Measurements from ENCODE around the gene TMSB10. TPM values are rescaled to one million over a fixed set of nuclear protein-coding genes. Genes with fewer than 3 reads are reported as not detected.

Gene TMSB10
- polyA plus RNA-seq, 1 donor (not counting 4 experiments of a cell fraction or from before 2014, with no cell fraction given) = 3,595 TPM

GRCh38 chr2:84891355-84892010 lies 14.0 kb upstream of the TMSB10 start:
- Histone ChIP-seq H3K79me2 (ENCODE audit: control insufficient read depth, insufficient read depth, low read length) (no peaks in the 10 kb centered on the region), H2AFZ (ENCODE audit: control insufficient read depth, low read length) (no peak overlapping the region), H3K9me1 (ENCODE audit: control insufficient read depth, extremely low read depth, insufficient read depth, low read length) (no peaks in the 10 kb centered on the region), H4K20me1 (ENCODE audit: control insufficient read depth, extremely low read depth, insufficient read depth, low read length) (no peaks in the 10 kb centered on the region), H3K27me3 (ENCODE audit: control insufficient read depth, extremely low read depth, insufficient read depth, low read length) (no peaks in the 10 kb centered on the region), H3K4me1 (ENCODE audit: control insufficient read depth, extremely low read depth, insufficient read depth, low read length) (peaks cover 17% of the 10 kb centered on the region), H3K9me3 (ENCODE audit: control insufficient read depth, low read depth, low read length) (no peaks in the 10 kb centered on the region), H3K36me3 (ENCODE audit: control insufficient read depth in 2 of 2, extremely low read depth in 1 of 2, insufficient read depth in 2 of 2, low read length in 2 of 2) (no peaks in the 10 kb centered on the region), H3K27ac (ENCODE audit: control insufficient read depth, insufficient read depth, low read length) (no peak overlapping the region), H3K4me3 (ENCODE audit: control insufficient read depth in 2 of 3, extremely low read depth in 1 of 3, insufficient read depth in 2 of 3, low read depth in 1 of 3, low read length in 3 of 3) (no peak overlapping the region), H3K4me2 (ENCODE audit: control insufficient read depth, extremely low read depth, insufficient read depth, low read depth, low read length) (no peak overlapping the region), H3K9ac (ENCODE audit: control insufficient read depth, extremely low read depth, insufficient read depth, low read length) (no peak overlapping the region)
- FAIRE-seq = no peak
- TF ChIP-seq EZH2 (IDR thresholded peaks at IDR 0.05; ENCODE audit: low read length) = no peak
- no peak for TF ChIP-seq CTCF (optimal IDR thresholded peaks at IDR 0.05 in 1 of 3, IDR thresholded peaks at IDR 0.05 in 1 of 3, conservative IDR thresholded peaks at IDR 0.05 in 1 of 3; ENCODE audit: extremely low read depth in 1 of 3, insufficient read depth in 2 of 3, low read length in 3 of 3)
- dilution Hi-C loops (cut with MboI; ENCODE audit: extremely low pct_ligation_motif_present, low sequenced_read_pairs) = no loop called here
- no peak for DNase-seq (ENCODE audit: low read depth, low spot score)

- no peaks in the 10 kb centered on the region for H3K9me1 ChIP-seq (ENCODE audit: control insufficient read depth, extremely low read depth, insufficient read depth, low read length)
- peak overlapping the region; percentile 25 for H3K4me2 ChIP-seq (ENCODE audit: control insufficient read depth, extremely low read depth, insufficient read depth, low read depth, low read length)
- no peaks in the 10 kb centered on the region for H3K79me2 ChIP-seq (ENCODE audit: control insufficient read depth, insufficient read depth, low read length)
- no peak overlapping the region for H3K27ac ChIP-seq (ENCODE audit: control insufficient read depth, insufficient read depth, low read length)
- H3K4me3 ChIP-seq (ENCODE audit: control insufficient read depth in 2 of 3, extremely low read depth in 1 of 3, insufficient read depth in 2 of 3, low read depth in 1 of 3, low read length in 3 of 3) = no peak overlapping the region
- TF ChIP-seq CTCF (optimal IDR thresholded peaks at IDR 0.05 in 1 of 3, IDR thresholded peaks at IDR 0.05 in 1 of 3, conservative IDR thresholded peaks at IDR 0.05 in 1 of 3; ENCODE audit: extremely low read depth in 1 of 3, insufficient read depth in 2 of 3, low read length in 3 of 3) = no peak
- no peak for TF ChIP-seq EZH2 (IDR thresholded peaks at IDR 0.05; ENCODE audit: low read length)
- DNase-seq (ENCODE audit: low read depth, low spot score) = no peak
- no peaks in the 10 kb centered on the region for H3K27me3 ChIP-seq (ENCODE audit: control insufficient read depth, extremely low read depth, insufficient read depth, low read length)
- H3K36me3 ChIP-seq (ENCODE audit: control insufficient read depth in 2 of 2, extremely low read depth in 1 of 2, insufficient read depth in 2 of 2, low read length in 2 of 2) = no peaks in the 10 kb centered on the region
- peak; percentile 67 for FAIRE-seq
- H3K4me1 ChIP-seq (ENCODE audit: control insufficient read depth, extremely low read depth, insufficient read depth, low read length) = peaks cover 25% of the 10 kb centered on the region
- peak overlapping the region; percentile 28 for H2AFZ ChIP-seq (ENCODE audit: control insufficient read depth, low read length)
- no peak overlapping the region for H3K9ac ChIP-seq (ENCODE audit: control insufficient read depth, extremely low read depth, insufficient read depth, low read length)
- dilution Hi-C loops (cut with MboI; ENCODE audit: extremely low pct_ligation_motif_present, low sequenced_read_pairs) = no loop called here
- H4K20me1 ChIP-seq (ENCODE audit: control insufficient read depth, extremely low read depth, insufficient read depth, low read length) = no peaks in the 10 kb centered on the region
- H3K9me3 ChIP-seq (ENCODE audit: control insufficient read depth, low read depth, low read length) = no peaks in the 10 kb centered on the region
These were observed 11.3 kb upstream of the TMSB10 start for GRCh38 chr2:84894131-84894586.

Data from keratinocyte (primary cell).